Measurements from ENCODE around the gene HSPH1. TPM values are rescaled to one million over a fixed set of nuclear protein-coding genes. Genes with fewer than 3 reads are reported as not detected.

Gene HSPH1
- total and polyA plus RNA-seq, 2 of the 8 experiments (the other 6 are each of a cell fraction or from before 2014, with no cell fraction given), result 14.2 to 145 TPM

DNA sequence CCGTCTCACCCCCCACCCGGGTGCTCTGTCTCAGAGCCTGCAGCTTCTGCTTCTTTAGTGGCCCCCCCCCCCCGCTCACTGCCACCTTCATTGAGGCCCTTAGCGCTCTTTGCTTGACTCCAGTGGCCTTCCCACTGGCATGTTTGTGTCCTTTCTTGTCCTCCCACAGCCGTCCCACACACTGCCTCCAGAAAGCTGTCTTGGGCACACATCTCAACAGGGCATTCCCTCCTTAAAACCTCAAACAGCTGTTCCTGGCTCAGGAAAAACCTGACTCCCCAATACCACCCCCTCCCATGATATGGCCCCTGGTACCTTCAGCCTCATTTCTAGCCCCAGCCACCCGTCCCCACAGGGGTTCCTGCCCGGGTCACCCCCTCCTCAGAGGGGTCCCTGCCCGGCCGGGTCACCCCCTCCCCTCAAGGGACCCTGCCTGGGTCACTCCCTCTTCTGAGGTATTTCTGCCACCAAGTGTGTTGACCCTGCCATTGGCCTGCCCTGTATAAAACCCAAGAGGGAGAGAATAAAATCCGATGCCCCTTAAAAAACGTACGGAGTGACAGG, 46.9 kb upstream of the HSPH1 start:
- Histone ChIP-seq H4K5ac (ENCODE audit: insufficient read length, low read depth, low read length) (no peak overlapping the region), H4K91ac (replicated peaks; ENCODE audit: insufficient read length, low read length) (no peak overlapping the region), H3K79me2 (ENCODE audit: control insufficient read depth in 1 of 2, insufficient read depth in 2 of 2, low read length in 2 of 2) (no peaks in the 10 kb centered on the region), H2BK20ac (ENCODE audit: low read length) (0 out of 2 replicates have a peak overlapping the region, but pooled peaks have one; percentile 32), H3K4ac (replicated peaks; ENCODE audit: insufficient read length, low read depth, low read length) (no peak overlapping the region), H3K23ac (ENCODE audit: insufficient read length) (no peak overlapping the region), H3K23me2 (ENCODE audit: low read depth, low read length) (no peaks in the 10 kb centered on the region; the same call in 1 of the 2 replicates), H3K9ac (replicated peaks in 1 of 4; ENCODE audit: extremely low read depth in 1 of 4, low read depth in 3 of 4, low read length in 3 of 4) (no peak overlapping the region), H2BK5ac (ENCODE audit: low read depth, low read length) (no peak overlapping the region), H2AFZ (ENCODE audit: low read length) (0 out of 2 replicates have a peak overlapping the region, but pooled peaks have one; percentile 74), H2BK120ac (replicated peaks; ENCODE audit: low read depth, low read length) (no peak overlapping the region), H3K4me1 (replicated peaks in 1 of 4; ENCODE audit: control insufficient read depth in 3 of 4, insufficient read depth in 4 of 4, low read length in 3 of 4) (peaks cover 0 to 12% (median 6%) of the 10 kb centered on the region in 4 experiments; a peak in 4 of 7 replicates), H3K27me3 (replicated peaks in 1 of 4; ENCODE audit: control insufficient read depth in 3 of 4, extremely low read depth in 1 of 4, insufficient read depth in 3 of 4, low read length in 3 of 4) (no peaks in the 10 kb centered on the region), H3K9me3 (ENCODE audit: insufficient read depth in 2 of 2, low read depth in 1 of 2, low read length in 1 of 2) (no peaks in the 10 kb centered on the region), H3K56ac (replicated peaks; ENCODE audit: insufficient read length, low read depth, low read length) (no peak overlapping the region), H2BK12ac (ENCODE audit: low read depth, low read length) (no peak overlapping the region; the same call in 1 of the 2 replicates), H3K18ac (ENCODE audit: extremely low read depth, low read length) (no peak overlapping the region; the same call in 1 of the 2 replicates), H2AK5ac (ENCODE audit: low read depth, low read length) (no peak overlapping the region), H4K20me1 (replicated peaks in 1 of 2; ENCODE audit: control insufficient read depth in 1 of 2, insufficient read depth in 2 of 2, low read length in 2 of 2) (no peaks in the 10 kb centered on the region), H3K4me3 (ENCODE audit: extremely low read depth in 1 of 4, insufficient read depth in 2 of 4, low read depth in 3 of 4, low read length in 4 of 4) (no peak overlapping the region), H3K4me2 (ENCODE audit: insufficient read depth in 1 of 2, low read depth in 2 of 2, low read length in 2 of 2) (no peak overlapping the region; a peak in 1 of 4 replicates), H4K8ac (ENCODE audit: extremely low read depth, insufficient read depth, low read length) (no peak overlapping the region), H2BK15ac (ENCODE audit: low read length) (no peak overlapping the region), H3K79me1 (ENCODE audit: low read depth, low read length) (no peaks in the 10 kb centered on the region), H3K14ac (ENCODE audit: insufficient read length) (no peak overlapping the region), H3K36me3 (ENCODE audit: control insufficient read depth in 2 of 4, insufficient read depth in 4 of 4, low read length in 3 of 4) (no peaks in the 10 kb centered on the region), H3K27ac (ENCODE audit: low read depth, low read length) (no peak overlapping the region)
- TF ChIP-seq KDM1A (IDR thresholded peaks at IDR 0.05; ENCODE audit: borderline replicate concordance, low read length) (no peak), RXRA (IDR thresholded peaks at IDR 0.05; ENCODE audit: insufficient read depth, low read depth, low read length) (no peak), SIRT6 (IDR thresholded peaks at IDR 0.05; ENCODE audit: low read length) (no peak), CHD1 (IDR thresholded peaks at IDR 0.05; ENCODE audit: low read depth, low read length) (no peak), PHF8 (conservative IDR thresholded peaks at IDR 0.05; ENCODE audit: low read depth, low read length) (no peak), BACH1 (IDR thresholded peaks at IDR 0.05; ENCODE audit: low read length) (no peak), TAF1 (IDR thresholded peaks at IDR 0.05; ENCODE audit: low read depth, low read length) (no peak), RAD21 (IDR thresholded peaks at IDR 0.05 in 1 of 2, conservative IDR thresholded peaks at IDR 0.05 in 1 of 2; ENCODE audit: low read depth in 2 of 2, low read length in 2 of 2) (no peak), EZH2 (IDR thresholded peaks at IDR 0.05; ENCODE audit: low read depth, low read length, severe bottlenecking) (no peak), MAFK (IDR thresholded peaks at IDR 0.05; ENCODE audit: low read depth, low read length) (no peak)
- 89% methylated on average over 9 of the region's 12 CpGs; no CpG with 5 or more reads in 1 of the 2 experiments for WGBS, 2 experiments (ENCODE audit: extremely low coverage in 1 of 2, insufficient coverage in 1 of 2, insufficient read length in 1 of 2, insufficient replicate concordance in 2 of 2, low coverage in 1 of 2, low lambda C conversion rate in 2 of 2, missing lambda C conversion rate in 1 of 2)
- FAIRE-seq (no peak), DNase-seq (ENCODE audit: low read depth in 1 of 2, low spot score in 2 of 2) (no peak)
- CTCF ChIA-PET (ENCODE audit: partially characterized antibody), result interaction anchor here (1.1 to 2.5 kb wide), 4 partner anchors 18 to 213 kb away, joined by 3 to 8 read pairs (median 5); no protein-coding TSS in a partner anchor
- POLR2A ChIA-PET (ENCODE audit: partially characterized antibody), result interaction anchor here (1.0 kb wide), 1 partner anchor 8 kb away, joined by 3 read pairs; no protein-coding TSS in a partner anchor

All from H1 (cell line).